Chondrocyte (in vitro differentiated cells): ENCODE data around the gene DENND6A. TPM values are rescaled to one million over a fixed set of nuclear protein-coding genes. Genes with fewer than 3 reads are reported as not detected.
"Not testable (repeated sequence)": the region's sequence is repeated elsewhere in the genome, so short reads cannot be mapped to it uniquely, and the experiment has no call there.

Source experiments
- DNase-seq: peaks from one replicate; pipeline ENCODE4 v3.0.0; 2021; ENCODE audit warnings: mixed read lengths, low spot score
- H3K27ac Mint-ChIP-seq: one replicate; pipeline ENCODE4 v1.8.0; 2021; ENCODE audit warnings: mild to moderate bottlenecking, moderate library complexity, mixed read lengths; ENCODE audit not compliant: unreplicated experiment
- H3K27me3 Mint-ChIP-seq: 2 replicates; pipeline ENCODE4 v1.8.0; 2021; ENCODE audit warnings: low read depth, mixed read lengths
- H3K36me3 Mint-ChIP-seq: 2 replicates; pipeline ENCODE4 v1.8.0; 2021; ENCODE audit warnings: low read depth, mixed read lengths
- H3K4me1 Mint-ChIP-seq: 2 replicates; pipeline ENCODE4 v1.8.0; 2021; ENCODE audit warnings: low read depth, mild to moderate bottlenecking, mixed read lengths
- H3K4me3 Mint-ChIP-seq: one replicate; pipeline ENCODE4 v1.8.0; 2021; ENCODE audit warnings: mild to moderate bottlenecking, moderate library complexity, mixed read lengths; ENCODE audit not compliant: unreplicated experiment
- H3K9me3 Mint-ChIP-seq: 2 replicates; pipeline ENCODE4 v1.8.0; 2021; ENCODE audit warnings: low read depth, mixed read lengths
- CTCF ChIP-seq: fragments of 200-600 bp; sonication (generic); IDR thresholded peaks from 2 replicates; pipeline ENCODE4 v1.5.0; 2021; ENCODE audit warnings: antibody characterized with exemption, mild to moderate bottlenecking, moderate library complexity
- total RNA-seq: library from RNA; stranded (reverse); gene quantifications from 3 replicates; pipeline ENCODE4 v1.2.1, GENCODE V29; 2021

Gene DENND6A
- total RNA-seq, 1 donor from 2014 or later: 19.8 TPM

GRCh38 chr3:57647292-57647940, 45.5 kb downstream of the DENND6A start:
- Mint-ChIP-seq H3K9me3 (peaks cover 13% of the 10 kb centered on the region), H3K36me3 (peaks cover 34% of the 10 kb centered on the region), H3K4me1 (peaks cover 8% of the 10 kb centered on the region), H3K4me3 (no peak overlapping the region), H3K27me3 (no peaks in the 10 kb centered on the region), H3K27ac (peak overlapping the region; percentile 86)
- no peak for DNase-seq
- no peak for TF ChIP-seq CTCF

- Mint-ChIP-seq H3K4me1 (peaks cover 8% of the 10 kb centered on the region), H3K4me3 (no peak overlapping the region), H3K36me3 (peaks cover 38% of the 10 kb centered on the region), H3K27me3 (no peaks in the 10 kb centered on the region), H3K9me3 (peaks cover 13% of the 10 kb centered on the region), H3K27ac (peak overlapping the region; percentile 86)
- no peak for DNase-seq
- TF ChIP-seq CTCF: peak; percentile 75
Measured at GRCh38 chr3:57646723-57647122, 46.2 kb downstream of the DENND6A start.

- Mint-ChIP-seq H3K4me1 (peaks cover 8% of the 10 kb centered on the region), H3K27me3 (no peaks in the 10 kb centered on the region), H3K9me3 (peaks cover 13% of the 10 kb centered on the region), H3K4me3 (no peak overlapping the region), H3K27ac (no peak overlapping the region), H3K36me3 (peaks cover 34% of the 10 kb centered on the region)
- no peak for TF ChIP-seq CTCF
- no peak for DNase-seq
Measured at GRCh38 chr3:57644740-57645139, 48.1 kb downstream of the DENND6A start.

- Mint-ChIP-seq H3K9me3 (no peaks in the 10 kb centered on the region), H3K27ac (no peak overlapping the region)
- no peak for TF ChIP-seq CTCF
Measured at GRCh38 chr3:57637391-57637790, 55.5 kb downstream of the DENND6A start.

GRCh38 chr3:57634259-57634658, 58.6 kb downstream of the DENND6A start:
- not testable (repeated sequence) for H3K27ac Mint-ChIP-seq, H3K9me3 Mint-ChIP-seq, H3K27me3 Mint-ChIP-seq, H3K4me1 Mint-ChIP-seq, H3K4me3 Mint-ChIP-seq, DNase-seq
- H3K36me3 Mint-ChIP-seq: peaks cover 18% of the 10 kb centered on the region

More at GRCh38 chr3:57637391-57637790, 55.5 kb downstream of the DENND6A start:
- no peak for DNase-seq
- Mint-ChIP-seq H3K36me3 (peaks cover 23% of the 10 kb centered on the region), H3K4me3 (no peak overlapping the region), H3K4me1 (no peaks in the 10 kb centered on the region), H3K27me3 (no peaks in the 10 kb centered on the region)

- no peak for TF ChIP-seq CTCF
- Mint-ChIP-seq H3K4me1 (no peaks in the 10 kb centered on the region), H3K9me3 (no peaks in the 10 kb centered on the region), H3K36me3 (peaks cover 28% of the 10 kb centered on the region), H3K27ac (no peak overlapping the region), H3K4me3 (no peak overlapping the region), H3K27me3 (no peaks in the 10 kb centered on the region)
- DNase-seq: no peak
Measured at GRCh38 chr3:57627976-57628375, 64.9 kb downstream of the DENND6A start.
